Endothelial cell of umbilical vein (primary cell): ENCODE data around the gene TNS1. TPM values are rescaled to one million over a fixed set of nuclear protein-coding genes. Genes with fewer than 3 reads are reported as not detected.

Experiments
- BruUV-seq: library from RNA; stranded (reverse); fragments of 400-500 nt; replicated peaks from 2 replicates; lab custom pipeline; 2021; lab: Mats Ljungman, UMichigan
- CTCF ChIA-PET: fragments of 300-600, 350-600 bp; sonication (Branson Sonifier 250); formaldehyde crosslinking; loops from one replicate; lab custom pipeline; 2021; ENCODE audit warnings: antibody characterized with exemption, inconsistent platforms; lab: Charles Lee
- POLR2A ChIA-PET: fragments of 300-600, 350-600 bp; sonication (Branson Sonifier 250); formaldehyde crosslinking; loops from one replicate; lab custom pipeline; 2021; ENCODE audit warnings: antibody characterized with exemption, inconsistent platforms; lab: Charles Lee
- DNase-seq: peaks from one replicate; pipeline ENCODE4 v3.0.0-alpha.2; 2011; ENCODE audit warnings: low read depth, low spot score
- FAIRE-seq: peaks from 2 replicates; lab custom pipeline; 2011; peaks lifted over from hg19 to GRCh38; lab: Jason Lieb, UNC
- H2AFZ ChIP-seq: 2 replicates; pipeline ENCODE4 v1.6.0; 2012; ENCODE audit warnings: low read depth, low read length, control low read depth, inconsistent platforms
- H3K27ac ChIP-seq: 2 replicates; pipeline ENCODE4 v1.5.1; 2011; ENCODE audit warnings: low read depth, mild to moderate bottlenecking, control low read depth, low read length, moderate library complexity; ENCODE audit not compliant: insufficient read depth
- H3K27me3 ChIP-seq, 2 experiments: 2 replicates each; pipeline versions ENCODE4 v1.6.0 to v1.6.1; 2011; ENCODE audit warnings: low read length in 2 of 2, mixed read lengths in 1 of 2; ENCODE audit not compliant: control insufficient read depth in 2 of 2, insufficient read depth in 2 of 2
- H3K36me3 ChIP-seq, 2 experiments: 2 replicates in 1 of 2; 3 replicates in 1 of 2; pipeline ENCODE4 v1.5.1; 2011; ENCODE audit warnings: low read length in 2 of 2, mild to moderate bottlenecking in 1 of 2, moderate library complexity in 1 of 2; ENCODE audit not compliant: control insufficient read depth in 2 of 2, insufficient read depth in 2 of 2; ENCODE audit errors: extremely low read depth in 1 of 2
- H3K4me1 ChIP-seq: 3 replicates; pipeline ENCODE4 v1.5.1; 2011; ENCODE audit warnings: mild to moderate bottlenecking, low read length; ENCODE audit not compliant: control insufficient read depth, insufficient read depth; ENCODE audit errors: extremely low read depth
- H3K4me2 ChIP-seq: 2 replicates; pipeline ENCODE4 v1.6.1; 2011; ENCODE audit warnings: low read length, control low read depth, mixed read lengths; ENCODE audit not compliant: insufficient read depth
- H3K4me3 ChIP-seq, 3 experiments: fragments of 200-600 bp in 1 of 3; sonication (generic), shearing (Covaris generic) in 1 of 3; replicated peaks in 1 of 3; 2 replicates each; pipeline ENCODE4 v1.5.1; 2011 to 2016; ENCODE audit warnings: control low read depth in 3 of 3, low read length in 3 of 3, mild to moderate bottlenecking in 2 of 3, inconsistent platforms in 1 of 3, low read depth in 1 of 3, moderate library complexity in 1 of 3; ENCODE audit not compliant: insufficient read depth in 1 of 3
- H3K79me2 ChIP-seq: 2 replicates; pipeline ENCODE4 v1.6.0; 2012; ENCODE audit warnings: low read length, inconsistent platforms; ENCODE audit not compliant: control insufficient read depth, insufficient read depth
- H3K9ac ChIP-seq: replicated peaks from 2 replicates; pipeline ENCODE3; 2011; ENCODE audit warnings: low read length, control low read depth; ENCODE audit not compliant: insufficient read depth; ENCODE audit errors: extremely low read depth
- H3K9me1 ChIP-seq: replicated peaks from 3 replicates; pipeline ENCODE4 v1.6.0; 2011; ENCODE audit warnings: mild to moderate bottlenecking, low read length; ENCODE audit not compliant: control insufficient read depth, insufficient read depth; ENCODE audit errors: extremely low read depth
- H3K9me3 ChIP-seq: replicated peaks from 2 replicates; pipeline ENCODE4 v1.5.1; 2012; ENCODE audit warnings: low read length, inconsistent platforms; ENCODE audit not compliant: control insufficient read depth, insufficient read depth
- H4K20me1 ChIP-seq: replicated peaks from 2 replicates; pipeline ENCODE3; 2011; ENCODE audit warnings: mild to moderate bottlenecking, low read length; ENCODE audit not compliant: control insufficient read depth, insufficient read depth; ENCODE audit errors: extremely low read depth
- EZH2 ChIP-seq: IDR thresholded peaks from 2 replicates; pipeline ENCODE4 v1.6.1; 2012; ENCODE audit warnings: borderline replicate concordance, low read depth, mild to moderate bottlenecking, moderate library complexity, low read length, inconsistent platforms; ENCODE audit not compliant: severe bottlenecking
- FOS ChIP-seq: IDR thresholded peaks from 2 replicates; pipeline ENCODE4 v1.6.1; 2011; ENCODE audit warnings: mild to moderate bottlenecking, low read length, moderate library complexity, borderline replicate concordance; ENCODE audit not compliant: insufficient read depth
- GATA2 ChIP-seq: IDR thresholded peaks from 2 replicates; pipeline ENCODE4 v1.7.0; 2011; ENCODE audit warnings: low read depth, mild to moderate bottlenecking, moderate library complexity, mixed read lengths, low read length; ENCODE audit not compliant: insufficient read length, insufficient read depth
- JUN ChIP-seq: IDR thresholded peaks from 2 replicates; pipeline ENCODE4 v1.6.1; 2011; ENCODE audit warnings: borderline replicate concordance, low read depth; ENCODE audit not compliant: insufficient read length, insufficient read depth
- MAX ChIP-seq: IDR thresholded peaks from 2 replicates; pipeline ENCODE4 v1.6.1; 2011; ENCODE audit not compliant: insufficient read depth, insufficient read length
- MYC ChIP-seq: IDR thresholded peaks from one replicate; pipeline ENCODE4 v1.6.1; 2011; ENCODE audit warnings: mild to moderate bottlenecking, low read depth, low read length
- POLR2A ChIP-seq: IDR thresholded peaks from 2 replicates; pipeline ENCODE4 v1.6.1; 2012; ENCODE audit warnings: low read depth, mild to moderate bottlenecking, control low read depth, low read length
- POLR2AphosphoS5 ChIP-seq: IDR thresholded peaks from 2 replicates; pipeline ENCODE4 v1.6.1; 2012; ENCODE audit warnings: low read depth, mild to moderate bottlenecking, control low read depth, low read length, moderate library complexity; ENCODE audit not compliant: insufficient read depth
- dilution Hi-C: fragments of 300-500 bp; cut with MboI; formaldehyde crosslinking; loops from one replicate; pipeline ENCODE4 v1.15.0; 2019; ENCODE audit warnings: low sequenced_read_pairs; ENCODE audit not compliant: extremely low pct_ligation_motif_present
- intact Hi-C: fragments of 100-400 bp; cut with micrococcal nuclease; formaldehyde crosslinking; loops from one replicate; pipeline ENCODE4 v1.10.0; 2022
- polyA plus RNA-seq, 4 experiments: library from polyadenylated mRNA; depleted of rRNA in 3 of 4; stranded (reverse) in 3 of 4; unstranded in 1 of 4; fragments of >200 nt; gene quantifications; 2 replicates each; pipeline versions ENCODE4 v1.2.1 to v1.2.3, GENCODE V29; 2011 to 2012; ENCODE audit warnings: missing spikeins in 1 of 4
- total RNA-seq: library from RNA; stranded (reverse); gene quantifications from 2 replicates; pipeline ENCODE4 v1.2.3, GENCODE V29; 2021
- TF ChIP-seq, protein P1 (sequence below), 2 donors: IDR thresholded peaks; 1 replicate in 1 of 2; 2 replicates in 1 of 2; pipeline ENCODE4 v1.5.1; 2011; ENCODE audit warnings: low read length in 2 of 2, mild to moderate bottlenecking in 2 of 2, moderate library complexity in 2 of 2, control low read depth in 1 of 2, inconsistent platforms in 1 of 2, low read depth in 1 of 2; ENCODE audit not compliant: insufficient read depth in 1 of 2; ENCODE audit errors: extremely low read depth in 1 of 2

TNS1 gene
- total and polyA plus RNA-seq, 2 donors (not counting 3 experiments of a cell fraction or from before 2014, with no cell fraction given), result 11.0 to 52.1 TPM

GRCh38 chr2:217955881-217956493, 46.8 kb downstream of the TNS1 start:
- ChIA-PET POLR2A (no interaction called here), CTCF (no interaction called here)
- no peaks in the 10 kb centered on the region for H3K9me3 ChIP-seq
- TF ChIP-seq MYC (no peak), POLR2A (no peak), EZH2 (no peak), POLR2AphosphoS5 (no peak), FOS (no peak), JUN (no peak), GATA2 (no peak), MAX (no peak)
- TF ChIP-seq, protein P1, sequence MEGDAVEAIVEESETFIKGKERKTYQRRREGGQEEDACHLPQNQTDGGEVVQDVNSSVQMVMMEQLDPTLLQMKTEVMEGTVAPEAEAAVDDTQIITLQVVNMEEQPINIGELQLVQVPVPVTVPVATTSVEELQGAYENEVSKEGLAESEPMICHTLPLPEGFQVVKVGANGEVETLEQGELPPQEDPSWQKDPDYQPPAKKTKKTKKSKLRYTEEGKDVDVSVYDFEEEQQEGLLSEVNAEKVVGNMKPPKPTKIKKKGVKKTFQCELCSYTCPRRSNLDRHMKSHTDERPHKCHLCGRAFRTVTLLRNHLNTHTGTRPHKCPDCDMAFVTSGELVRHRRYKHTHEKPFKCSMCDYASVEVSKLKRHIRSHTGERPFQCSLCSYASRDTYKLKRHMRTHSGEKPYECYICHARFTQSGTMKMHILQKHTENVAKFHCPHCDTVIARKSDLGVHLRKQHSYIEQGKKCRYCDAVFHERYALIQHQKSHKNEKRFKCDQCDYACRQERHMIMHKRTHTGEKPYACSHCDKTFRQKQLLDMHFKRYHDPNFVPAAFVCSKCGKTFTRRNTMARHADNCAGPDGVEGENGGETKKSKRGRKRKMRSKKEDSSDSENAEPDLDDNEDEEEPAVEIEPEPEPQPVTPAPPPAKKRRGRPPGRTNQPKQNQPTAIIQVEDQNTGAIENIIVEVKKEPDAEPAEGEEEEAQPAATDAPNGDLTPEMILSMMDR (IDR thresholded peaks at IDR 0.05; ENCODE audit: extremely low read depth in 1 of 2, insufficient read depth in 1 of 2, low read depth in 1 of 2, low read length in 2 of 2), result no peak
- H3K4me2 ChIP-seq, result no peak overlapping the region
- no TSS peak for BruUV-seq
- H3K79me2 ChIP-seq, result no peaks in the 10 kb centered on the region
- H3K9me1 ChIP-seq, result no peaks in the 10 kb centered on the region
- H2AFZ ChIP-seq, result no peak overlapping the region
- no peaks in the 10 kb centered on the region for H3K4me1 ChIP-seq
- H4K20me1 ChIP-seq, result no peaks in the 10 kb centered on the region
- dilution Hi-C loops (no loop called here), intact Hi-C loops (no loop called here)
- no peak for DNase-seq
- H3K4me3 ChIP-seq, result no peak overlapping the region
- no peak for FAIRE-seq
- H3K27ac ChIP-seq, result no peak overlapping the region
- H3K36me3 ChIP-seq, result no peaks in the 10 kb centered on the region
- no peaks in the 10 kb centered on the region for H3K27me3 ChIP-seq
- H3K9ac ChIP-seq, result no peak overlapping the region
